ENCODE data around the gene PLPP1.

Gene PLPP1

DNA sequence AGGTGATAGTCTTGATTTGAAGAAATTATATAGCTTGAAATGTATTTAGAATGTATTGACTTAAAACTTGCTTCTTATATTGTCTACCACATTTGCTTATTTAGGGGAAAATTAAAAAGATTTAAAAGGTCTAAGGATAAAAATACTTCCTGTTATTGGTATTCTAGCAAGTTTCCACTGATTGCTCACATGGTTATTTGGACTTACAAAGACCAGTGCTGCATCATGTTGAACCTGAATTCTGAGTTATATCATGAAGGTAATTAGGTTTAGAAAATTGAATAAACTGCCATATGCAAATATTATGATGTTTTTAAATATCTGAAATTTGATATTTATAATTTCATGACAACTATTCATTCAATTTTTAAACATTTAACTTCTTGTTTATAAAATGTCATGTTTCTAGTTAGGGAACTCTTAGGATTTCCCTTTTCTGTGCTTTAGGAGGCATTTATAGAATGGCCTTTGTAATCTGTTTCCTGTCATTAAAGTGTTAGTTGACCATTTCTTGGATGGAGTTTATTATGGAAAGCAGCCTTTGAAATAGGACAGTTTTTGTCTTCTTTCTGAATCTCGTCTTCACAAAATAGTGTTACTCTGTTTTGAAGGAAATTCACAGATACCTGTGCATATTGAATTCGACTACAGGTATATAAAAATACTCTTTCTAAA, 141.1 kb downstream of the PLPP1 start:
- no peak for DNase-seq

DNA sequence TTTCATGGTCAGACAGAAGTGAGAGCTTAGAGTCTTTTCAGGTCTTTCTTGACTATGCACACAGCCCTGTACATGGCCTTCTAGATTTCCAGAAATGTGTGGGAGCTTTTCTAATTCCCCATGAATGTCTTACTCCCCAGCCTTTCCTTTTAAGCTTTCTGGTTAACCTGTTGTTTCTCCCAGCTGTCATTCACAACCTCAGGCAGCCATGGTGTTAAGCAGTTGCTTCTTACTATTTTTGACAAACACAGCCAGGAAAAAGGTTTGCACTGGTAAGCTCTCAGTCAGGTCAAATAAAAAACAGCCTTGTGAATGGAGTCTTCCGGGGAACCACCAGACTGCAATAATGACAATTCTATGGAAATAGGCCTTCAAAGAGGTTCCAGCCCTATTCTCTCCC, 142.1 kb downstream of the PLPP1 start:
- DNase-seq = no peak

DNA sequence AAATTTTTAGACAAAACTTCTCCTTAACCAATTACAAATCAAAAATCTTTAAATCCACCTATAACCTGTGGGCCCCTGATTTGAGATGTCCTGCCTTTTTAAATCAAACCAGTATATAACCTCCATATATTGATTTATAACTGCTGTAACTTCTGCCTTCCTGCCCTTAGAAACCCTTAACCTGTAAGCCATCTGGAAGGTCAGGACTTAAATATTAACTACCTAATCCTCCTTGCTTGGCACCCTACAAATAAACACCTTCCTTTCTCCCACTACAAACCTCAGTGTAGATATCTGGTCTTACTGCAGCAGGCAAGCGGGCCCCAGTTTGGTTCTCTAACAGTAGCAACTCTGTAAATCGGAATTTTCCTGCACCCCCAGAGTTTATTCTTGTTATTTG, 143.1 kb downstream of the PLPP1 start:
- DNase-seq = no peak

DNA sequence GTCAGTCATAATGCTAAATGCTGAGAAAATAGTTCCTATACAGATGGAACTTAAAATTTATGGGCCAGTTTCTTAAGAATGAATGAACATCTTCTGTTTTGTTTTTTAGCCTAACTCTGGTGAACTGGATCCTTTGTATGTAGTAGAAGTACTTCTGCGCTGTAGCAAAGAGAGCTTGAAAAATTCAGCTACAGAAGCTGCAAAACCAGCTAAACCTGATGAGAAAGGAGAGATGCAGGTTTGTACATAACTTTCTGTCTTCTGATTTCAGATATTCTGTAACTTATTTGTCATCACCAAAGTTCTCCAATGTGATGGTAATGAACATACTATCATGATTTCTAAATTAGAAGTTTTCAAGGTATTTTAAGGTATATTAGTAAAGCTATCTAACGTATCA, 146.9 kb downstream of the PLPP1 start:
- no peak for DNase-seq

DNA sequence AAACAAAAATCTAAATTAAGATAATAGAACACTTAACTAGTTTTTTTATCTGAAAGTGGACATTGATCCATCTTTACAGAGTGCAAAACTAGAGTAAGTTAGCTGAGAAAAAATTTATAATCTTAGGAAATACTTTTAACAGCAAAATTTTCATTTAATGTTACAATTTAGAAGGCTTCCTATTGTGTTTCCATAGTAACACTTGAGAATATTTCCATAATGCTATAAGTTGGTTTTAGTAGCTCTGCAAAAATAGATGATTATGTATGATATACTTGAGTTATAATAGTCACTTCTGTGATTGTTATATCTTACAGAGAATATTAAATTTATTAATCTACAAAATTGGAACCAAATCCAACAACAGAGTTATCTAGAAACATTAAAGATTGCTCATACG, 148.4 kb downstream of the PLPP1 start:
- no peak for DNase-seq

DNA sequence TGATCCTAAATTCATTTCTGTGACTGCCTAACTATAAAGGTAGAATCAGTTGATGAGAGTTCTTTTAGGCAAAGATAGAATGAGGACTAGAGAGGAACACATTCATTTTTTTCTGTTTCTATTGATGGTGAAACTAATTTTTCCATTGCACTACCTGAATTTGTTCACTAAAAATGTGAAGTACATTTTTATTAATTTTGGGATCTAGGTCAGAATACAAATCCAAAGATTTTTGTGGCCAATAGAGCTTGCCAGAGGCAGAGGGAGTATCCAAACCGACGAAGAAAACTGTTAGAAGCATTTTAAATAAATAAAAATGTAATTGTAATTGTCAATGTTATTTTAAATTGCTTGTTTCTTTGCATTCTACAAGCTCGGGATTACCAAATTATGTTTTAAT, 148.9 kb downstream of the PLPP1 start:
- DNase-seq = no peak

DNA sequence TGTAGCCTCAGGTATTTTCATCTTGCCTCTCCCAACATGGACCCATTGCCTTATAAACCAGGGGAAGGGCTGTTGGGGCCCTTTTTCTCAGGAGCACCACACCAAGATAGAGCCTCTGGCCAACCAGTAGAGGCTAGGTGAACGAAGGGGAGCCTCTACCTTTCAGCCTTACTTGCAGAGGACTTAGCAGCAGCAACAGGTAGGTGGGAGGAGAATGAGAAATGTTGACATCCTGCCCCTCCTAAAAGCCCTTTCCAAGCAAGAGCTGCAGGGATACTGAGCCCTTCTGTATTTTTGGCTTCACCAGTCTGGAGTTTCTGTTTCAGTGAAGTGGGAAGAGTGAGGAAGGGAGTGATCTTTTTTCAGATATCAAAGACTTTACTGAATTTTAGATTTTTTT, 149.5 kb downstream of the PLPP1 start:
- DNase-seq = no peak

DNA sequence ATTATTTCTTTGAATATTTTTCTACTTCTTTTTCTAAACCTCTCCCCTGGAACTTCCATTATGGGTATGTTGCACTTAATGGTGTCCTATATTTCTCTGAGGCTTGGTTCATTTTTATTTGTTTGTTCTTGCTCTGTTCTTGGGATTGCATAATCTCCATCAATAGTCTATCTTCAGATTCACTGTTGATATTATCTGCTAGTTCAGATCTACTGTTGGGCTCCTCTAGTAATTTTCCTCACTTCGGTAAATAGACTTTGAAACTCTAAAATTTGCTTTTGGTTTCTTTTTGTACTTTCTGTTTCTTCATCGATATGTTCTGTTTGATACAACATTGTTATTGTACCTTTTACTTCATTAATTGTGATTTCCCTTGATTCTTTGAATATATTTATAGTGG, 150.7 kb downstream of the PLPP1 start:
- no peak for DNase-seq

DNA sequence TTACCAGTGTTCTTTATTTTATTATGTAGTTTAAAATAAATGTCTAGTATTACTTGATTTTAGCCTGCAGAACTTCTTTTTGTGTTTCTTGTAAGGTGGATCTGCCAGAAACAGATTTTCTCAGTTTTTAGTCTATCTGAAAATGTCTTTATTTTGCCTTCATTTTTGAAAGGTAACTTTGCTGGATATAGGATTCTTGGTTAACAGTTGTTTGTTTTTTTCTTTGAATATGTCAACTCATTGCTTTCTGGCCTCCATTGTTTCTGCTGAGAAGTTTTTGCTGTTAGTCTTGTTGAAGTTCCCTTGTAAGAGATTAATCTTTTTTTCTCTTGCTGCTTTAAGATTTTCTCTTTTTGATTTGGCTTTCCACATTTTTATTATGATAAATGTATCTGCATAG, 151.5 kb downstream of the PLPP1 start:
- no peak for DNase-seq

DNA sequence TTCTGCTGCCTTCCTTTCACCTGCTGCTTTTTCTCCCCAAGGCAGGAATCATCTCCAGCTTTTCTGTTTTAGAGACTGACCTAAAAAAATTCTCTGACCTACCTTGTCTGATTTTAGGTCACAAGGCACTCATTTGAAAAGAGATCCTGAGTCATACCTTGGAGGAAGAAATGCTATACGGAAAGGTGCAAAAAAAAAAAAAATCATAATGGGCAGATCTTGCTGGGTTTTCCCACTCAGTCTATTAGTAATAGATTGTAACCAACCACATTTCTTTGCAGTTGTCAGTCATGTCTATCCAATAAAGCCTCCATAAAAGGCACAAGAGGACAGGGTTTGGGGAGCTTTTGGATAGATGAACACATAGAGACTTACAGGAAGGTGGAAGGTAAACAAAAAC, 157.0 kb downstream of the PLPP1 start:
- no peak for DNase-seq
